ENCODE results near the gene MLLT3.

- TF ChIP-seq CTCF (IDR thresholded peaks at IDR 0.05) (no peak), POLR2A (IDR thresholded peaks at IDR 0.05) (no peak)
These were observed 225.0 kb downstream of the MLLT3 start for GRCh38 chr9:20397348-20397747.

Measured in thyroid gland (tissue), 4 donors.